HG03196 (cell line): ENCODE results near the gene RFTN1.

ENCODE experiments used
- ATAC-seq: cut with Tn5 transposase; IDR thresholded peaks from one replicate; pipeline ENCODE4 v1.9.1; 2021; ENCODE audit not compliant: unreplicated experiment

The RFTN1 gene

GRCh38 chr3:16412192-16412800 lies 101.2 kb downstream of the RFTN1 start:
- no peak for ATAC-seq

- ATAC-seq: no peak
These were observed 102.1 kb downstream of the RFTN1 start for GRCh38 chr3:16411441-16411840.

- no peak for ATAC-seq
These were observed 102.8 kb downstream of the RFTN1 start for GRCh38 chr3:16410659-16411058.

- no peak for ATAC-seq
These were observed 104.5 kb downstream of the RFTN1 start for GRCh38 chr3:16409032-16409431.

GRCh38 chr3:16407366-16407765 lies 106.1 kb downstream of the RFTN1 start:
- ATAC-seq: no peak

- ATAC-seq: no peak
These were observed 106.9 kb downstream of the RFTN1 start for GRCh38 chr3:16406579-16406978.

- no peak for ATAC-seq
These were observed 107.3 kb downstream of the RFTN1 start for GRCh38 chr3:16406166-16406565.

- no peak for ATAC-seq
These were observed 109.1 kb downstream of the RFTN1 start for GRCh38 chr3:16404349-16404895.

GRCh38 chr3:16402451-16402850 lies 111.0 kb downstream of the RFTN1 start:
- ATAC-seq: no peak

- no peak for ATAC-seq
These were observed 112.2 kb downstream of the RFTN1 start for GRCh38 chr3:16401273-16401672.

- ATAC-seq: no peak
These were observed 113.2 kb downstream of the RFTN1 start for GRCh38 chr3:16400106-16400931.

- no peak for ATAC-seq
These were observed 114.0 kb downstream of the RFTN1 start for GRCh38 chr3:16399473-16399872.

- no peak for ATAC-seq
These were observed 114.9 kb downstream of the RFTN1 start for GRCh38 chr3:16398648-16399047.

- ATAC-seq: no peak
These were observed 117.3 kb downstream of the RFTN1 start for GRCh38 chr3:16396202-16396601.

GRCh38 chr3:16395212-16395611 lies 118.3 kb downstream of the RFTN1 start:
- no peak for ATAC-seq

GRCh38 chr3:16394639-16395038 lies 118.9 kb downstream of the RFTN1 start:
- no peak for ATAC-seq

- no peak for ATAC-seq
These were observed 120.8 kb downstream of the RFTN1 start for GRCh38 chr3:16392717-16393116.

GRCh38 chr3:16392065-16392464 lies 121.4 kb downstream of the RFTN1 start:
- ATAC-seq: no peak

GRCh38 chr3:16390581-16390980 lies 122.9 kb downstream of the RFTN1 start:
- ATAC-seq: no peak

- ATAC-seq: no peak
These were observed 124.6 kb downstream of the RFTN1 start for GRCh38 chr3:16388850-16389441.

GRCh38 chr3:16386561-16386960 lies 126.9 kb downstream of the RFTN1 start:
- ATAC-seq: no peak

GRCh38 chr3:16385151-16385550 lies 128.3 kb downstream of the RFTN1 start:
- no peak for ATAC-seq
